Endothelial cell of umbilical vein (primary cell): ENCODE results near the gene SWSAP1. TPM values are rescaled to one million over a fixed set of nuclear protein-coding genes. Genes with fewer than 3 reads are reported as not detected.

ENCODE experiments used
- BruUV-seq: library from RNA; stranded (reverse); fragments of 400-500 nt; replicated peaks from 2 replicates; lab custom pipeline; 2021; lab: Mats Ljungman, UMichigan
- CTCF ChIA-PET: fragments of 300-600, 350-600 bp; sonication (Branson Sonifier 250); formaldehyde crosslinking; loops from one replicate; lab custom pipeline; 2021; ENCODE audit warnings: antibody characterized with exemption, inconsistent platforms; lab: Charles Lee
- POLR2A ChIA-PET: fragments of 300-600, 350-600 bp; sonication (Branson Sonifier 250); formaldehyde crosslinking; loops from one replicate; lab custom pipeline; 2021; ENCODE audit warnings: antibody characterized with exemption, inconsistent platforms; lab: Charles Lee
- DNase-seq: peaks from one replicate; pipeline ENCODE4 v3.0.0-alpha.2; 2011; ENCODE audit warnings: low read depth, low spot score
- FAIRE-seq: peaks from 2 replicates; lab custom pipeline; 2011; peaks lifted over from hg19 to GRCh38; lab: Jason Lieb, UNC
- H2AFZ ChIP-seq: 2 replicates; pipeline ENCODE4 v1.6.0; 2012; ENCODE audit warnings: low read depth, low read length, control low read depth, inconsistent platforms
- H3K27ac ChIP-seq: 2 replicates; pipeline ENCODE4 v1.5.1; 2011; ENCODE audit warnings: low read depth, mild to moderate bottlenecking, control low read depth, low read length, moderate library complexity; ENCODE audit not compliant: insufficient read depth
- H3K27me3 ChIP-seq, 2 experiments: 2 replicates each; pipeline versions ENCODE4 v1.6.0 to v1.6.1; 2011; ENCODE audit warnings: low read length in 2 of 2, mixed read lengths in 1 of 2; ENCODE audit not compliant: control insufficient read depth in 2 of 2, insufficient read depth in 2 of 2
- H3K36me3 ChIP-seq, 2 experiments: 2 replicates in 1 of 2; 3 replicates in 1 of 2; pipeline ENCODE4 v1.5.1; 2011; ENCODE audit warnings: low read length in 2 of 2, mild to moderate bottlenecking in 1 of 2, moderate library complexity in 1 of 2; ENCODE audit not compliant: control insufficient read depth in 2 of 2, insufficient read depth in 2 of 2; ENCODE audit errors: extremely low read depth in 1 of 2
- H3K4me1 ChIP-seq: 3 replicates; pipeline ENCODE4 v1.5.1; 2011; ENCODE audit warnings: mild to moderate bottlenecking, low read length; ENCODE audit not compliant: control insufficient read depth, insufficient read depth; ENCODE audit errors: extremely low read depth
- H3K4me2 ChIP-seq: 2 replicates; pipeline ENCODE4 v1.6.1; 2011; ENCODE audit warnings: low read length, control low read depth, mixed read lengths; ENCODE audit not compliant: insufficient read depth
- H3K4me3 ChIP-seq, 3 experiments: fragments of 200-600 bp in 1 of 3; sonication (generic), shearing (Covaris generic) in 1 of 3; replicated peaks in 1 of 3; 2 replicates each; pipeline ENCODE4 v1.5.1; 2011 to 2016; ENCODE audit warnings: control low read depth in 3 of 3, low read length in 3 of 3, mild to moderate bottlenecking in 2 of 3, inconsistent platforms in 1 of 3, low read depth in 1 of 3, moderate library complexity in 1 of 3; ENCODE audit not compliant: insufficient read depth in 1 of 3
- H3K79me2 ChIP-seq: 2 replicates; pipeline ENCODE4 v1.6.0; 2012; ENCODE audit warnings: low read length, inconsistent platforms; ENCODE audit not compliant: control insufficient read depth, insufficient read depth
- H3K9ac ChIP-seq: replicated peaks from 2 replicates; pipeline ENCODE3; 2011; ENCODE audit warnings: low read length, control low read depth; ENCODE audit not compliant: insufficient read depth; ENCODE audit errors: extremely low read depth
- H3K9me1 ChIP-seq: replicated peaks from 3 replicates; pipeline ENCODE4 v1.6.0; 2011; ENCODE audit warnings: mild to moderate bottlenecking, low read length; ENCODE audit not compliant: control insufficient read depth, insufficient read depth; ENCODE audit errors: extremely low read depth
- H3K9me3 ChIP-seq: replicated peaks from 2 replicates; pipeline ENCODE4 v1.5.1; 2012; ENCODE audit warnings: low read length, inconsistent platforms; ENCODE audit not compliant: control insufficient read depth, insufficient read depth
- H4K20me1 ChIP-seq: replicated peaks from 2 replicates; pipeline ENCODE3; 2011; ENCODE audit warnings: mild to moderate bottlenecking, low read length; ENCODE audit not compliant: control insufficient read depth, insufficient read depth; ENCODE audit errors: extremely low read depth
- EZH2 ChIP-seq: IDR thresholded peaks from 2 replicates; pipeline ENCODE4 v1.6.1; 2012; ENCODE audit warnings: borderline replicate concordance, low read depth, mild to moderate bottlenecking, moderate library complexity, low read length, inconsistent platforms; ENCODE audit not compliant: severe bottlenecking
- FOS ChIP-seq: IDR thresholded peaks from 2 replicates; pipeline ENCODE4 v1.6.1; 2011; ENCODE audit warnings: mild to moderate bottlenecking, low read length, moderate library complexity, borderline replicate concordance; ENCODE audit not compliant: insufficient read depth
- GATA2 ChIP-seq: IDR thresholded peaks from 2 replicates; pipeline ENCODE4 v1.7.0; 2011; ENCODE audit warnings: low read depth, mild to moderate bottlenecking, moderate library complexity, mixed read lengths, low read length; ENCODE audit not compliant: insufficient read length, insufficient read depth
- JUN ChIP-seq: IDR thresholded peaks from 2 replicates; pipeline ENCODE4 v1.6.1; 2011; ENCODE audit warnings: borderline replicate concordance, low read depth; ENCODE audit not compliant: insufficient read length, insufficient read depth
- MYC ChIP-seq: IDR thresholded peaks from one replicate; pipeline ENCODE4 v1.6.1; 2011; ENCODE audit warnings: mild to moderate bottlenecking, low read depth, low read length
- POLR2A ChIP-seq: IDR thresholded peaks from 2 replicates; pipeline ENCODE4 v1.6.1; 2012; ENCODE audit warnings: low read depth, mild to moderate bottlenecking, control low read depth, low read length
- POLR2AphosphoS5 ChIP-seq: IDR thresholded peaks from 2 replicates; pipeline ENCODE4 v1.6.1; 2012; ENCODE audit warnings: low read depth, mild to moderate bottlenecking, control low read depth, low read length, moderate library complexity; ENCODE audit not compliant: insufficient read depth
- dilution Hi-C: fragments of 300-500 bp; cut with MboI; formaldehyde crosslinking; loops from one replicate; pipeline ENCODE4 v1.15.0; 2019; ENCODE audit warnings: low sequenced_read_pairs; ENCODE audit not compliant: extremely low pct_ligation_motif_present
- intact Hi-C: fragments of 100-400 bp; cut with micrococcal nuclease; formaldehyde crosslinking; loops from one replicate; pipeline ENCODE4 v1.10.0; 2022
- polyA plus RNA-seq, 4 experiments: library from polyadenylated mRNA; depleted of rRNA in 3 of 4; stranded (reverse) in 3 of 4; unstranded in 1 of 4; fragments of >200 nt; gene quantifications; 2 replicates each; pipeline versions ENCODE4 v1.2.1 to v1.2.3, GENCODE V29; 2011 to 2012; ENCODE audit warnings: missing spikeins in 1 of 4
- total RNA-seq: library from RNA; stranded (reverse); gene quantifications from 2 replicates; pipeline ENCODE4 v1.2.3, GENCODE V29; 2021
- TF ChIP-seq, protein P1 (sequence below), 2 donors: IDR thresholded peaks; 1 replicate in 1 of 2; 2 replicates in 1 of 2; pipeline ENCODE4 v1.5.1; 2011; ENCODE audit warnings: low read length in 2 of 2, mild to moderate bottlenecking in 2 of 2, moderate library complexity in 2 of 2, control low read depth in 1 of 2, inconsistent platforms in 1 of 2, low read depth in 1 of 2; ENCODE audit not compliant: insufficient read depth in 1 of 2; ENCODE audit errors: extremely low read depth in 1 of 2
- TF ChIP-seq, protein P2 (sequence below): IDR thresholded peaks from 2 replicates; pipeline ENCODE4 v1.6.1; 2011; ENCODE audit not compliant: insufficient read depth, insufficient read length

The SWSAP1 gene
- total and polyA plus RNA-seq, 2 donors (not counting 3 experiments of a cell fraction or from before 2014, with no cell fraction given) = 3.7 to 4.4 TPM

DNA sequence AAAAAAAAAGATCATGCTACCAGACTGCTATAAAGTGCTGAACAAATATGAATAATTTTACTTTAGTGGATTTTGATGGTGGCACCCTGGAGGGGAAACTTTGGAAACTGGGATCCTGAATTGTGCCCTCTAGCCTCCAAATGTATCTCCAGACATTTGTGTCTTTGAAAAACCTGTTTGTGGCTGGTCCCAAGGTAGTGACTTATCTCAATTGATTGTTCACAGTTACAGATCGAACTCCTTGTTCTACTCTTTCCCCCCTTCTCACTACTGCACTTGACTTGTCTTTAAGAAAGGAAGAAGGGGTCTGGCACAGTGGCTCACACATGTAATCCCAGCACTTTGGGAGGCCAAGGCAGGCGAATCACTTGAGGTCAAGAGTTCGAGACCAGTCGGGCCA, 34.1 kb downstream of the SWSAP1 start:
- Histone ChIP-seq H3K9ac (no peak overlapping the region), H4K20me1 (no peaks in the 10 kb centered on the region), H3K36me3 (no peaks in the 10 kb centered on the region), H3K27ac (no peak overlapping the region), H2AFZ (no peak overlapping the region), H3K9me3 (no peaks in the 10 kb centered on the region), H3K79me2 (no peaks in the 10 kb centered on the region), H3K4me1 (no peaks in the 10 kb centered on the region), H3K4me3 (no peak overlapping the region), H3K9me1 (no peaks in the 10 kb centered on the region), H3K4me2 (no peak overlapping the region), H3K27me3 (no peaks in the 10 kb centered on the region)
- POLR2A ChIA-PET = no interaction called here
- dilution Hi-C loops (no loop called here), intact Hi-C loops (no loop called here)
- CTCF ChIA-PET = no interaction called here
- no TSS peak for BruUV-seq
- no peak for FAIRE-seq
- TF ChIP-seq, protein P1, sequence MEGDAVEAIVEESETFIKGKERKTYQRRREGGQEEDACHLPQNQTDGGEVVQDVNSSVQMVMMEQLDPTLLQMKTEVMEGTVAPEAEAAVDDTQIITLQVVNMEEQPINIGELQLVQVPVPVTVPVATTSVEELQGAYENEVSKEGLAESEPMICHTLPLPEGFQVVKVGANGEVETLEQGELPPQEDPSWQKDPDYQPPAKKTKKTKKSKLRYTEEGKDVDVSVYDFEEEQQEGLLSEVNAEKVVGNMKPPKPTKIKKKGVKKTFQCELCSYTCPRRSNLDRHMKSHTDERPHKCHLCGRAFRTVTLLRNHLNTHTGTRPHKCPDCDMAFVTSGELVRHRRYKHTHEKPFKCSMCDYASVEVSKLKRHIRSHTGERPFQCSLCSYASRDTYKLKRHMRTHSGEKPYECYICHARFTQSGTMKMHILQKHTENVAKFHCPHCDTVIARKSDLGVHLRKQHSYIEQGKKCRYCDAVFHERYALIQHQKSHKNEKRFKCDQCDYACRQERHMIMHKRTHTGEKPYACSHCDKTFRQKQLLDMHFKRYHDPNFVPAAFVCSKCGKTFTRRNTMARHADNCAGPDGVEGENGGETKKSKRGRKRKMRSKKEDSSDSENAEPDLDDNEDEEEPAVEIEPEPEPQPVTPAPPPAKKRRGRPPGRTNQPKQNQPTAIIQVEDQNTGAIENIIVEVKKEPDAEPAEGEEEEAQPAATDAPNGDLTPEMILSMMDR (IDR thresholded peaks at IDR 0.05; ENCODE audit: extremely low read depth in 1 of 2, insufficient read depth in 1 of 2, low read depth in 1 of 2, low read length in 2 of 2) = no peak
- no peak for TF ChIP-seq POLR2A
- no peak for TF ChIP-seq POLR2AphosphoS5
- TF ChIP-seq FOS = no peak
- TF ChIP-seq, protein P2, sequence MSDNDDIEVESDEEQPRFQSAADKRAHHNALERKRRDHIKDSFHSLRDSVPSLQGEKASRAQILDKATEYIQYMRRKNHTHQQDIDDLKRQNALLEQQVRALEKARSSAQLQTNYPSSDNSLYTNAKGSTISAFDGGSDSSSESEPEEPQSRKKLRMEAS = no peak
- TF ChIP-seq MYC = no peak
- TF ChIP-seq JUN = no peak
- TF ChIP-seq EZH2 = no peak
- TF ChIP-seq GATA2 = no peak
- no peak for DNase-seq
